Naive thymus-derived CD8-positive, alpha-beta T cell (primary cell): ENCODE measurements around the gene LINC00237. TPM values are rescaled to one million over a fixed set of nuclear protein-coding genes. Genes with fewer than 3 reads are reported as not detected.

Experiments
- ATAC-seq, 2 donors: fragments of 150-1000 bp; cut with Tn5 transposase in 1 of 2; sonication (Bioruptor Pico), chemical (Tn5 transposase) in 1 of 2; 1 replicate in 1 of 2; 2 replicates in 1 of 2; pipeline ENCODE4 v1.10.0; 2021; ENCODE audit warnings: mild to moderate bottlenecking in 2 of 2, moderate library complexity in 2 of 2
- POLR2A ChIA-PET: fragments of 350-600 bp; sonication (Branson Sonifier 250); formaldehyde crosslinking; loops from one replicate; lab custom pipeline; 2021; ENCODE audit warnings: antibody characterized with exemption; lab: Charles Lee
- DNase-seq, 10 donors: peaks; one replicate each; pipeline versions ENCODE4 v3.0.0 to v3.0.0-alpha.2; 2020 to 2022
- H3K27ac Mint-ChIP-seq, 10 donors: one replicate each; pipeline ENCODE4 v1.8.0; 2020 to 2022; ENCODE audit warnings: mild to moderate bottlenecking in 10 of 10, mixed read lengths in 10 of 10, moderate library complexity in 4 of 10, inconsistent platforms in 1 of 10
- H3K27me3 Mint-ChIP-seq, 5 donors: one replicate each; pipeline ENCODE4 v1.8.0; 2021 to 2022; ENCODE audit warnings: mixed read lengths in 5 of 5
- H3K36me3 Mint-ChIP-seq, 3 donors: one replicate each; pipeline ENCODE4 v1.8.0; 2020 to 2022; ENCODE audit warnings: mixed read lengths in 3 of 3, mild to moderate bottlenecking in 2 of 3, inconsistent platforms in 1 of 3
- H3K4me1 Mint-ChIP-seq, 4 donors: one replicate each; pipeline ENCODE4 v1.8.0; 2021 to 2022; ENCODE audit warnings: mixed read lengths in 4 of 4
- H3K4me3 Mint-ChIP-seq, 10 donors: one replicate each; pipeline ENCODE4 v1.8.0; 2020 to 2022; ENCODE audit warnings: mild to moderate bottlenecking in 10 of 10, mixed read lengths in 10 of 10, moderate library complexity in 6 of 10, inconsistent platforms in 1 of 10
- H3K9me3 Mint-ChIP-seq, 9 donors: one replicate each; pipeline ENCODE4 v1.8.0; 2020 to 2022; ENCODE audit warnings: mixed read lengths in 9 of 9, mild to moderate bottlenecking in 3 of 9, inconsistent platforms in 1 of 9, moderate library complexity in 1 of 9
- polyA plus RNA-seq, 3 donors: library from polyadenylated mRNA; unstranded; fragments of 300-500 nt; fragmentation: Illumina TruSeq; gene quantifications; one replicate each; pipeline ENCODE4 v1.2.3, GENCODE V29; 2021
- total RNA-seq, 8 experiments: library from RNA in 2 of 8; stranded (reverse) in 2 of 8; gene quantifications; one replicate each; pipeline ENCODE4 v1.2.3 and lab custom pipeline; 2021 to 2026

The LINC00237 gene
- total and polyA plus RNA-seq, 5 experiments from 2014 or later, result 0.56 TPM; not detected in 4

- ATAC-seq, result no peak
- Mint-ChIP-seq H3K27ac (no peak overlapping the region), H3K9me3 (no peaks in the 10 kb centered on the region), H3K36me3 (no peaks in the 10 kb centered on the region), H3K4me1 (peaks cover 0 to 2% (median 0%) of the 10 kb centered on the region in 4 donors), H3K27me3 (peaks cover 48 to 78% (median 63%) of the 10 kb centered on the region in 5 donors), H3K4me3 (no peak overlapping the region)
- POLR2A ChIA-PET, result no interaction called here
- no peak for DNase-seq
Measured at GRCh38 chr20:21087862-21088540, 18.2 kb downstream of the LINC00237 start.

GRCh38 chr20:21083825-21084325, 22.3 kb downstream of the LINC00237 start:
- POLR2A ChIA-PET, result no interaction called here
- Mint-ChIP-seq H3K4me1 (no peaks in the 10 kb centered on the region), H3K36me3 (peaks cover 0 to 4% (median 0%) of the 10 kb centered on the region in 3 donors), H3K9me3 (peaks cover 0 to 3% (median 0%) of the 10 kb centered on the region in 9 donors), H3K27me3 (peaks cover 36 to 59% (median 47%) of the 10 kb centered on the region in 5 donors), H3K27ac (peak overlapping the region in 1 of 10 donors; percentile 4), H3K4me3 (no peak overlapping the region)
- ATAC-seq (no peak), DNase-seq (no peak)

- Mint-ChIP-seq H3K9me3 (peaks cover 0 to 3% (median 0%) of the 10 kb centered on the region in 9 donors), H3K27ac (peak overlapping the region in 1 of 10 donors; percentile 4), H3K36me3 (peaks cover 0 to 4% (median 0%) of the 10 kb centered on the region in 3 donors), H3K4me1 (no peaks in the 10 kb centered on the region), H3K4me3 (no peak overlapping the region), H3K27me3 (peaks cover 31 to 59% (median 42%) of the 10 kb centered on the region in 5 donors)
- POLR2A ChIA-PET, result no interaction called here
- ATAC-seq (no peak), DNase-seq (no peak)
Measured at GRCh38 chr20:21082584-21082983, 23.6 kb downstream of the LINC00237 start.

- H3K27me3 Mint-ChIP-seq, result peaks cover 26 to 49% (median 31%) of the 10 kb centered on the region in 5 donors
- H3K4me3 Mint-ChIP-seq, result no peak overlapping the region
- peaks cover 0 to 3% (median 0%) of the 10 kb centered on the region in 9 donors for H3K9me3 Mint-ChIP-seq
- H3K27ac Mint-ChIP-seq, result no peak overlapping the region
- ATAC-seq (no peak), DNase-seq (no peak)
- H3K4me1 Mint-ChIP-seq, result no peaks in the 10 kb centered on the region
- POLR2A ChIA-PET, result no interaction called here
- H3K36me3 Mint-ChIP-seq, result peaks cover 0 to 4% (median 0%) of the 10 kb centered on the region in 3 donors
Measured at GRCh38 chr20:21077809-21078345, 28.3 kb downstream of the LINC00237 start.

GRCh38 chr20:21076073-21076472, 30.1 kb downstream of the LINC00237 start:
- ATAC-seq, result no peak
- H3K27me3 Mint-ChIP-seq, result peaks cover 20 to 45% (median 31%) of the 10 kb centered on the region in 5 donors
- H3K4me3 Mint-ChIP-seq, result no peak overlapping the region
- H3K4me1 Mint-ChIP-seq, result no peaks in the 10 kb centered on the region
- peaks cover 0 to under 1% (median 0%) of the 10 kb centered on the region in 3 donors for H3K36me3 Mint-ChIP-seq
- POLR2A ChIA-PET, result no interaction called here
- H3K27ac Mint-ChIP-seq, result no peak overlapping the region
- H3K9me3 Mint-ChIP-seq, result peaks cover 0 to under 1% (median 0%) of the 10 kb centered on the region in 9 donors
- no peak for DNase-seq

- Mint-ChIP-seq H3K27ac (no peak overlapping the region), H3K9me3 (no peaks in the 10 kb centered on the region), H3K36me3 (no peaks in the 10 kb centered on the region), H3K4me3 (no peak overlapping the region), H3K27me3 (peaks cover 22 to 44% (median 31%) of the 10 kb centered on the region in 5 donors), H3K4me1 (peaks cover 0 to 2% (median 0%) of the 10 kb centered on the region in 4 donors)
- DNase-seq, result no peak
- POLR2A ChIA-PET, result interaction anchor here (0.6 kb wide), 1 partner anchor 49 kb away, joined by 3 read pairs; no protein-coding TSS in a partner anchor
- no peak for ATAC-seq
Measured at GRCh38 chr20:21075471-21075870, 30.7 kb downstream of the LINC00237 start.

GRCh38 chr20:21074605-21075336, 31.4 kb downstream of the LINC00237 start:
- no peak overlapping the region for H3K4me3 Mint-ChIP-seq
- no peaks in the 10 kb centered on the region for H3K9me3 Mint-ChIP-seq
- H3K27ac Mint-ChIP-seq, result no peak overlapping the region
- ATAC-seq, result no peak
- H3K4me1 Mint-ChIP-seq, result peaks cover 0 to 2% (median 0%) of the 10 kb centered on the region in 4 donors
- POLR2A ChIA-PET, result no interaction called here
- peaks cover 22 to 42% (median 29%) of the 10 kb centered on the region in 5 donors for H3K27me3 Mint-ChIP-seq
- no peaks in the 10 kb centered on the region for H3K36me3 Mint-ChIP-seq
- no peak for DNase-seq

GRCh38 chr20:21067255-21067654, 38.9 kb downstream of the LINC00237 start:
- no peak for DNase-seq
- no peak for ATAC-seq
- Mint-ChIP-seq H3K4me1 (peaks cover 0 to 2% (median 0%) of the 10 kb centered on the region in 4 donors), H3K27ac (no peak overlapping the region), H3K27me3 (peaks cover 13 to 39% (median 20%) of the 10 kb centered on the region in 5 donors), H3K36me3 (peaks cover 0 to 8% (median 2%) of the 10 kb centered on the region in 3 donors), H3K4me3 (no peak overlapping the region), H3K9me3 (peaks cover 0 to 5% (median 0%) of the 10 kb centered on the region in 9 donors)
- POLR2A ChIA-PET, result no interaction called here

GRCh38 chr20:21064924-21065323, 41.2 kb downstream of the LINC00237 start:
- Mint-ChIP-seq H3K9me3 (peaks cover 0 to 8% (median 0%) of the 10 kb centered on the region in 9 donors), H3K4me3 (no peak overlapping the region), H3K36me3 (peaks cover 0 to 8% (median 2%) of the 10 kb centered on the region in 3 donors), H3K27me3 (peaks cover 16 to 46% (median 20%) of the 10 kb centered on the region in 5 donors), H3K27ac (no peak overlapping the region), H3K4me1 (no peaks in the 10 kb centered on the region)
- ATAC-seq, result no peak
- POLR2A ChIA-PET, result no interaction called here
- no peak for DNase-seq

- Mint-ChIP-seq H3K27me3 (peaks cover 18 to 52% (median 22%) of the 10 kb centered on the region in 5 donors), H3K36me3 (peaks cover 0 to 8% (median 2%) of the 10 kb centered on the region in 3 donors), H3K4me1 (no peaks in the 10 kb centered on the region), H3K4me3 (no peak overlapping the region), H3K9me3 (peaks cover 0 to 8% (median 0%) of the 10 kb centered on the region in 9 donors), H3K27ac (no peak overlapping the region)
- POLR2A ChIA-PET, result no interaction called here
- ATAC-seq (no peak), DNase-seq (no peak)
Measured at GRCh38 chr20:21063276-21063675, 42.9 kb downstream of the LINC00237 start.

- POLR2A ChIA-PET, result no interaction called here
- no peaks in the 10 kb centered on the region for H3K9me3 Mint-ChIP-seq
- DNase-seq (no peak), ATAC-seq (no peak)
- no peak overlapping the region for H3K4me3 Mint-ChIP-seq
- no peak overlapping the region for H3K27ac Mint-ChIP-seq
- H3K27me3 Mint-ChIP-seq, result peaks cover 14 to 44% (median 29%) of the 10 kb centered on the region in 5 donors
- H3K4me1 Mint-ChIP-seq, result no peaks in the 10 kb centered on the region
- no peaks in the 10 kb centered on the region for H3K36me3 Mint-ChIP-seq
Measured at GRCh38 chr20:21053002-21053762, 53.0 kb downstream of the LINC00237 start.

- no peak for ATAC-seq
- DNase-seq, result no peak
- H3K9me3 Mint-ChIP-seq, result no peaks in the 10 kb centered on the region
- POLR2A ChIA-PET, result no interaction called here
- no peak overlapping the region for H3K27ac Mint-ChIP-seq
- no peak overlapping the region for H3K4me3 Mint-ChIP-seq
- H3K36me3 Mint-ChIP-seq, result no peaks in the 10 kb centered on the region
- H3K4me1 Mint-ChIP-seq, result no peaks in the 10 kb centered on the region
- peaks cover 14 to 44% (median 29%) of the 10 kb centered on the region in 5 donors for H3K27me3 Mint-ChIP-seq
Measured at GRCh38 chr20:21052686-21053001, 53.5 kb downstream of the LINC00237 start.
